GM18507 (cell line): ENCODE results near the gene RPS14.

ENCODE experiments used
- DNase-seq: peaks from one replicate; pipeline ENCODE4 v3.0.0; 2011; ENCODE audit warnings: low read depth; ENCODE audit not compliant: insufficient read length; ENCODE audit errors: extremely low spot score
- FAIRE-seq: peaks from 2 replicates; lab custom pipeline; 2011; peaks lifted over from hg19 to GRCh38; lab: Jason Lieb, UNC

Gene RPS14

GRCh38 chr5:150393096-150393645 lies 56.4 kb downstream of the RPS14 start:
- FAIRE-seq: no peak

GRCh38 chr5:150392680-150393079 lies 56.9 kb downstream of the RPS14 start:
- DNase-seq: no peak
- no peak for FAIRE-seq

More at GRCh38 chr5:150393096-150393645, 56.4 kb downstream of the RPS14 start:
- DNase-seq: no peak
